A673 (cell line): ENCODE measurements around the gene RNF38. TPM values are rescaled to one million over a fixed set of nuclear protein-coding genes. Genes with fewer than 3 reads are reported as not detected.
"Not testable (repeated sequence)": the region's sequence is repeated elsewhere in the genome, so short reads cannot be mapped to it uniquely, and the experiment has no call there.

Experiments
- Bru-seq: library from RNA; stranded (reverse); fragments of 400-500 nt; gene quantifications from one replicate; lab custom pipeline; 2021; lab: Mats Ljungman, UMichigan
- BruChase-seq, 2 experiments: library from RNA; stranded (reverse); fragments of 400-500 nt; gene quantifications; one replicate each; lab custom pipeline; 2021; lab: Mats Ljungman, UMichigan
- BruUV-seq: library from RNA; stranded (reverse); fragments of 400-500 nt; replicated peaks from 2 replicates; lab custom pipeline; 2021; lab: Mats Ljungman, UMichigan
- CTCF ChIA-PET: fragments of 300-600 bp; sonication (Branson Sonifier 250); formaldehyde crosslinking; loops from one replicate; lab custom pipeline; 2022; ENCODE audit warnings: antibody characterized with exemption; lab: Charles Lee
- POLR2A ChIA-PET: fragments of 300-600 bp; sonication (Branson Sonifier 250); formaldehyde crosslinking; loops from one replicate; lab custom pipeline; 2022; ENCODE audit warnings: antibody characterized with exemption; ENCODE audit not compliant: low non-redundant PET; lab: Charles Lee
- DNase-seq: peaks from one replicate; pipeline ENCODE4 v3.0.0-alpha.2; 2015; ENCODE audit warnings: low spot score
- H3K27ac ChIP-seq: fragments of 200-600 bp; sonication (generic); 2 replicates; pipeline ENCODE4 v1.5.1; 2016; ENCODE audit warnings: mixed run types, low read depth, mild to moderate bottlenecking, mixed read lengths, antibody characterized with exemption, low read length; ENCODE audit not compliant: poor library complexity, severe bottlenecking
- H3K27me3 ChIP-seq: fragments of 200-600 bp; sonication (generic); replicated peaks from 2 replicates; pipeline ENCODE4 v1.6.1; 2017; ENCODE audit warnings: mixed run types, low read depth, mild to moderate bottlenecking, mixed read lengths, antibody characterized with exemption, low read length; ENCODE audit not compliant: insufficient read depth, poor library complexity
- H3K36me3 ChIP-seq: fragments of 200-600 bp; sonication (generic); 2 replicates; pipeline ENCODE4 v1.6.1; 2016; ENCODE audit warnings: mixed run types, mild to moderate bottlenecking, mixed read lengths, antibody characterized with exemption, low read length; ENCODE audit not compliant: insufficient read depth, poor library complexity, severe bottlenecking
- H3K4me1 ChIP-seq: fragments of 200-600 bp; sonication (generic); 2 replicates; pipeline ENCODE4 v1.6.1; 2017; ENCODE audit warnings: mixed run types, mild to moderate bottlenecking, mixed read lengths, antibody characterized with exemption, low read length; ENCODE audit not compliant: insufficient read depth, poor library complexity, severe bottlenecking
- H3K4me3 ChIP-seq: fragments of 200-600 bp; sonication (generic); 2 replicates; pipeline ENCODE4 v1.5.1; 2016; ENCODE audit warnings: low read depth, mixed run types, mild to moderate bottlenecking, mixed read lengths, low read length; ENCODE audit not compliant: poor library complexity, severe bottlenecking
- H3K9me3 ChIP-seq: fragments of 200-600 bp; sonication (generic); 2 replicates; pipeline ENCODE4 v1.6.1; 2016; ENCODE audit warnings: mixed run types, low read depth, mild to moderate bottlenecking, mixed read lengths, antibody characterized with exemption, low read length; ENCODE audit not compliant: poor library complexity, severe bottlenecking
- EZH2 ChIP-seq: fragments of 200-600 bp; sonication (generic); IDR thresholded peaks from 2 replicates; pipeline ENCODE4 v1.6.1; 2017; ENCODE audit warnings: borderline replicate concordance, low read depth, mild to moderate bottlenecking, mixed read lengths, antibody characterized with exemption, low read length; ENCODE audit not compliant: poor library complexity, severe bottlenecking
- intact Hi-C: fragments of 100-400 bp; cut with micrococcal nuclease; formaldehyde crosslinking; loops from one replicate; pipeline ENCODE4 v1.10.0; 2022; ENCODE audit not compliant: unreplicated experiment
- long read RNA-seq: library from polyadenylated mRNA; stranded (forward); transcript quantifications from one replicate; pipeline ENCODE4 v2.0.0, GENCODE V29; 2022
- total RNA-seq: library from RNA; stranded (reverse); gene quantifications from 2 replicates; pipeline ENCODE4 v1.2.3, GENCODE V29; 2021
- TF ChIP-seq, protein P1 (sequence below): fragments of 300-800, 200-600 bp; sonication (generic); conservative IDR thresholded peaks from 2 replicates; pipeline ENCODE4 v1.5.1; 2017; ENCODE audit warnings: low read depth, mild to moderate bottlenecking, antibody characterized with exemption, low read length, moderate library complexity, mixed read lengths

Gene RNF38
- 26.6 and 30.4 TPM in 2 replicates for total RNA-seq
- percentile 90 among the genes with signal in this experiment for Bru-seq, nascent RNA
- BruChase-seq, experiment 1, labeled RNA remaining after a 2-hour chase: percentile 86 among the genes with signal in this experiment
- BruChase-seq, experiment 2, labeled RNA remaining after a 6-hour chase: percentile 74 among the genes with signal in this experiment
- long read RNA-seq, full-length matches to known transcripts: 5 of 17 reads
- long read RNA-seq, partial matches to known transcripts: 6 of 17 reads
- long read RNA-seq, other reads (novel, unspliced or antisense): 6 of 17 reads

DNA sequence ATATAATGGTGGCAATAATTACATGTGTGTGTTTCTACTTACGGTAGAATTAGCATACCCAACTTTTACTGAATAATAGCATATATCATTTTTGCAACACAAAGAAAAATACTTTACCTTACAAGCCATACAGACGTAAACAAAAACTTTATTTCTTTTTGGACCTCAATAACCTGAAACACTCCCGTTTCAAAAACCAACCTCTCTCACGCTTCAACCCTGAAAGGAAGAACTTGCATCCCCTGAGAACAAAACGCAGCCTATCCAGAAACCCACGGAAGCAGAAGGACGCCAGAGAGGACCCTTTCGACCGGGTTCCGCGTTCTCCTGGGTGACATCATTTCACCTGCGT, at the start of gene RNF38:
Gene RNF38 (minus strand): TSS at position 290 of the 352 bp plus-strand sequence. CDS start 161 bp downstream, at position 129.
- Histone ChIP-seq H3K27ac (peak within 1 kb of the TSS; percentile 83), H3K36me3 (no peaks in the 10 kb centered on the region), H3K4me3 (peak within 1 kb of the TSS; percentile 96), H3K4me1 (peaks cover 8% of the 10 kb centered on the region), H3K27me3 (no peaks in the 10 kb centered on the region), H3K9me3 (no peaks in the 10 kb centered on the region)
- CTCF ChIA-PET: interaction anchor here (1.6 kb wide), 1 partner anchor 51 kb away, joined by 4 read pairs; no protein-coding TSS in a partner anchor
- TF ChIP-seq, protein P1, sequence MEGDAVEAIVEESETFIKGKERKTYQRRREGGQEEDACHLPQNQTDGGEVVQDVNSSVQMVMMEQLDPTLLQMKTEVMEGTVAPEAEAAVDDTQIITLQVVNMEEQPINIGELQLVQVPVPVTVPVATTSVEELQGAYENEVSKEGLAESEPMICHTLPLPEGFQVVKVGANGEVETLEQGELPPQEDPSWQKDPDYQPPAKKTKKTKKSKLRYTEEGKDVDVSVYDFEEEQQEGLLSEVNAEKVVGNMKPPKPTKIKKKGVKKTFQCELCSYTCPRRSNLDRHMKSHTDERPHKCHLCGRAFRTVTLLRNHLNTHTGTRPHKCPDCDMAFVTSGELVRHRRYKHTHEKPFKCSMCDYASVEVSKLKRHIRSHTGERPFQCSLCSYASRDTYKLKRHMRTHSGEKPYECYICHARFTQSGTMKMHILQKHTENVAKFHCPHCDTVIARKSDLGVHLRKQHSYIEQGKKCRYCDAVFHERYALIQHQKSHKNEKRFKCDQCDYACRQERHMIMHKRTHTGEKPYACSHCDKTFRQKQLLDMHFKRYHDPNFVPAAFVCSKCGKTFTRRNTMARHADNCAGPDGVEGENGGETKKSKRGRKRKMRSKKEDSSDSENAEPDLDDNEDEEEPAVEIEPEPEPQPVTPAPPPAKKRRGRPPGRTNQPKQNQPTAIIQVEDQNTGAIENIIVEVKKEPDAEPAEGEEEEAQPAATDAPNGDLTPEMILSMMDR: no peak
- TF ChIP-seq EZH2: no peak
- POLR2A ChIA-PET: interaction anchor here (0.5 kb wide), 1 partner anchor 65 kb away, joined by 18 read pairs; no protein-coding TSS in a partner anchor
- intact Hi-C loops: no loop called here
- no peak for DNase-seq
- BruUV-seq: no TSS peak

DNA sequence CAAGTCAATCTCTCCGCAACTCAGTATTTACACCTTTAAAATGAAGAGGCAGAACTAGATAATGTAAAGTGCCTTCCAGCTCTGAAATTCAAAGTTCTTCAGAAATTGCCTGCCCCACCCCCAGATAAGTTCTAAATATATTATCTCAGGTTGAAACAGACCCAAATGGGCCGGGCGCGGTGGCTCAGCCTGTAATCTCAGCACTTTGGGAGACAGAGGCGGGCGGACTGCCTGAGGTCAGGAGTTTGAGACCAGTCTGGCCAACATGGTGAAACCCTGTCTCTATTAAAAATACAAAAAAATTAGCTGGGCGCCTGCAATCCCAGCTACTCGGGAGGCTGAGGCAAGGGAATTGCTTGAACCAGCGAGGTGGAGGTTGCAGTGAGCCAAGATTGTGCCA, 48.5 kb upstream of the RNF38 start:
- H3K9me3 ChIP-seq, DNase-seq, H3K4me1 ChIP-seq, H3K36me3 ChIP-seq, intact Hi-C loops, H3K27ac ChIP-seq, POLR2A ChIA-PET, H3K27me3 ChIP-seq, BruUV-seq, H3K4me3 ChIP-seq: not testable (repeated sequence)
- CTCF ChIA-PET: interaction anchor here (0.9 to 1.3 kb wide), 2 partner anchors 10 to 42 kb away, joined by 3 read pairs; no protein-coding TSS in a partner anchor

DNA sequence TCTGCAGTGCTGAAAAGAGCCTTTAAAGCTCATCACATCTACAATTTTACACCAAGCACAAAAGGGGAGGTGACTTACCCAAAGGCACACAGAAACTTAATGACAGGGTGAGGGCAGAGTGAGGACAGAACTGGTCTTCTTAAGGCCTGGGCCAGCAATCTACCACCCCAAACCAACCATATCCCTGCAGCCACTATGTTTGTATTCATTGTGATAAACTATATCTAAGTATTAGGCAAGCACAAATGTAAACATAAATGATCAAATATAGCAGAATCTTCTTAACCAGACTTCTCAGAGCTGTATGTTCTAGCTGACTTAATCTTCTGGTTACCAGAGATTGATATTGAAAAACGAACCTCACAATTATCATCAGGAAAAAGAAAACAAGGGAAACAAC, 47.9 kb upstream of the RNF38 start:
- CTCF ChIA-PET: interaction anchor here (0.9 to 1.3 kb wide), 2 partner anchors 10 to 41 kb away, joined by 3 read pairs; no protein-coding TSS in a partner anchor

DNA sequence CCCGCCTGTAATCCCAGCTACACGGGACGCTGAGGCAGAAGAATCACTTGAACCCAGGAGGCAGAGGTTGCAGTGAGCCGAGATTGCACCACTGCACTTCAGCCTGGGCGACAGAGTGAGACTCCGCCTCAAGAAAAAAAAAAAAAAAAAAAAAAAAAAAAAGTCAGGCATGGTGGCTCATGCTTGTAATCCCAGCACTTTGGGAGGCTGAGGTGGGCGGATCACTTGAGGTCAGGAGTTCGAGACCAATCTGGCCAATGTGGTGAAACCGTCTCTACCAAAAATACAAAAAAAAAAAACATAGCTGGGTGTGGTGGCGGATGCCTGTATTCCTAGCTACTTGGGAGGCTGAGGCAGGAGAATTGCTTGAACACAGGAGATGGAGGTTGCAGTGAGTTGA, 46.6 kb upstream of the RNF38 start:
- intact Hi-C loops, H3K27me3 ChIP-seq, H3K36me3 ChIP-seq, BruUV-seq, POLR2A ChIA-PET, H3K9me3 ChIP-seq, DNase-seq, H3K4me3 ChIP-seq, H3K27ac ChIP-seq: not testable (repeated sequence)
- CTCF ChIA-PET: interaction anchor here (0.6 kb wide), 1 partner anchor 477 kb away, joined by 6 read pairs; no protein-coding TSS in a partner anchor
- peaks cover 15% of the 10 kb centered on the region for H3K4me1 ChIP-seq

More for the DNA sequence above, 47.9 kb upstream of the RNF38 start:
- no peaks in the 10 kb centered on the region for H3K27me3 ChIP-seq
- no peak overlapping the region for H3K27ac ChIP-seq
- no peaks in the 10 kb centered on the region for H3K36me3 ChIP-seq
- intact Hi-C loops: no loop called here
- DNase-seq: no peak
- TF ChIP-seq, protein P1: no peak
- TF ChIP-seq EZH2: no peak
- POLR2A ChIA-PET: no interaction called here
- no peak overlapping the region for H3K4me3 ChIP-seq
- H3K9me3 ChIP-seq: no peaks in the 10 kb centered on the region
- BruUV-seq: no TSS peak
- H3K4me1 ChIP-seq: peaks cover 3% of the 10 kb centered on the region
